SIG-M5 (cell line): Measurements from ENCODE around the gene CHSY3.

Experiments
- DNase-seq: peaks from one replicate; lab custom pipeline; 2025; lab: John Stamatoyannopoulos, UW

Gene CHSY3

DNA sequence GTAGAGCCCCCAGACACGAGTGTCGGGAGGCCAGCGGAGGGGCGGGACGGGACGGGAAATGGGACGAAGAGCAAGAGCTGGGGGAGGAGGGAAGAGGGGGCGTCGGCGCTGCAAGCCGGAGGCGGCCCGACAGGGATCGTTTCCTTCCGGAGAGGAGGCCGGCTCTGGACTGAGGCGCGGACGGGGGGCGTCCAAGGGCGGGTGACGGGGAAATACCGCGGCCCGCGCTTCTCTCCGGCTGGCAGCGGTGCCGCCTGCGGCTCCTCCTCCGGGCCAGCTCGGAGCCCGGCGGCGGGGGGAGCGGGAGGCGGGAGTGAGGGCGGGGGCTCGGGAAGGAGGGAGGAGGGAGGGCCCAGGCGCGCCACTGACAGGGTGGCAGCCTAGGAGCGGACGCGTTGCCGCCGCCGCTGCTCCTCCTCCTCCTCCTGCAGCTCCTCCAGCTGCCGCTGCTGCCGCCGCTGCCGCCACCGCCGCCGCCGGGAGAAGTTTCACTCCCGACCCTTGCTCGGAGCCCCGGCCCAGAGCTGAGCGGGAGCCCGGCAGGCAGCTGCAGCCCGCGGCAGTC, at the start of gene CHSY3:
Gene CHSY3 (plus strand): TSS at position 364 of the 565 bp plus-strand sequence.
- DNase-seq, result no peak

DNA sequence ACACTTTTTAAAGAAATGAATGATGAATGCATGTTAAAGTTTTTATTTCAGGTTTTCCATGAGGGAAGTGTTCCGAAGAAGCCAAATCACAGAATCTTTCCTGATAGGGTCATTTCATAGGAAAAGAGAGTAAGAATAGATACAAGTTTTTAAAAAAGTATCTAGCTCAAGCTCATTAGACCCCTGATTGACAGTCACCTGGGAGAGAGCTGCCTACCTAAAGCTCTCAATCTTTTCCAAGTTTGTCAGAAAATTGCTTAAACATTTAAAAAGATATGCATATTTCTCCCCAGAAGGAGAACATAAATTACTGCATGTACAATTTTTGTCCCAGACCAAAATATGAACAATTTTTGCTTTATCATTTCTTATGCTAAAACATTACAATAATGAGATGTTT, 47.9 kb upstream of the CHSY3 start:
- DNase-seq, result no peak

DNA sequence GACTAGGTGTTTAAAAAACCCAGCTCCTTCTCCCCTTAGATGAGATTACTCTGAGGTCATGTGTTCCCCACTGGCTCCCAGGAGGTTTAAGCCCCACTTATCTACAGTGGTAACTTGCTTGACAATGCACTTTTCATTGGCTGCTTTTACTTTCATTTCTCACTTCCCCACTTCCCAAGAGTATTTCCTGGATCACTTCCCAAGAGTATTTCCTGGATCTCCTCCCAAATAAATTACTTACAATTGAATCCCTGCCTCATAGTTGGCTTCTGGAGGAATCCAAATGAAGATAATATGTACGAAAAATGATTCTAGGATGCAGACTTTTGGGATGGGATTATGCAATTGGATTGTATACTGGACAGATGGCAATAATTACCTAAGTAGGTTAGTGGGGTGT, 47.1 kb upstream of the CHSY3 start:
- no peak for DNase-seq

- DNase-seq, result no peak
These were observed 46.1 kb upstream of the CHSY3 start for GRCh38 chr5:129858131-129858675.

DNA sequence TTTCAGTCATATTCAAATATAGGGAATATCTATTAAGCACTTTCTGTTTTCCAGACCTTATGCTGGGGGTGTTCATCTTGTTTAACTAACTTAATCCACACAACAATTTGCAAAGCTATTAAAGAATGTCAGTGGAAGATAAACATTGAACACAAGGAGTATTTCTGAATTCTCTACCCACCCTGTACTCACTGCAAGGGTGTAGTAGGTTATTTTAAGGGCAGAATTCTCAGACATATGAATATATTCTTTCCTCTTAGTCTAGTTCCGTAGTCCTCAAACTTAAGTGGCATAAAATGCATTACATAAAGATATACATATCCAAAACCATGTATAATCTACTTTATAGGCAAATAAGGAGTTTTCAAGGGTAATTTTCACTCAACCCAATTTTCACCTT, 19.9 kb upstream of the CHSY3 start:
- no peak for DNase-seq

- DNase-seq, result no peak
These were observed 4.8 kb upstream of the CHSY3 start for GRCh38 chr5:129899454-129899853.

GRCh38 chr5:129902816-129903215, 1.4 kb upstream of the CHSY3 start:
- DNase-seq, result no peak

GRCh38 chr5:129903466-129904101, 681 bp upstream of the CHSY3 start:
- no peak for DNase-seq

- no peak for DNase-seq
These were observed 605 bp downstream of the CHSY3 start for GRCh38 chr5:129904667-129905472.

DNA sequence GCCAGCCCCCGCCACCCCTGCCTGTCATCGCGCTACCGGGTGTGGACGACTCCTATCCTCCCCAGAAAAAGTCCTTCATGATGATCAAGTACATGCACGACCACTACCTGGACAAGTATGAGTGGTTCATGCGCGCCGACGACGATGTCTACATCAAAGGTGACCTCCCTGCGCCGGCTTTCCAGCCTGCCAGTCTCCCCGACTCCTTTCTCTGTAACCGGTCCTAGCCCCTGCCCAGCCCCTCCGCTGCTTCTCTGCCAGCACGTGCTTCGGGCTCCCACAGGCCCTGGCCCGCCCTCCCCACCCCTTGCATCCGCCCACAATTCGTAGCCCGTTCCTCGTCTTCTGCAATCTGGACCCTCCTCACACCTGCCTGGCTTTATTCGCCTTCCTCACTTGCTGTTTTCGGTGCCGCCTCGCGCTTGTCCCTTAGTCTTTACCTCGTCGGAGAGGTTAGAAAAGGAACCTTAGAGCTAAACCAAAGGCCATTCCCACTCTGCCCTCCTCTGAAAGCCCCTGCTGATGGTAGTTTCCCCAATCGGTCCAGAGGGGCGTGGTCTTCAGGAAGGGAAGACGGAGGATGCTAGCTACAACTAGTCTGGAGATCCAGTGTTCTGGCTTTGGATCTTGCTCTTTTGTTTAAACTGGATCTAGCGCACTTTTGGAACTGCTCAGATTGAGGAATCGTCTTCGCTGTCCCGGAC, 1.4 kb downstream of the CHSY3 start:
- DNase-seq, result no peak

GRCh38 chr5:129906177-129906887, 2.1 kb downstream of the CHSY3 start:
- no peak for DNase-seq

GRCh38 chr5:129909225-129909624, 5.0 kb downstream of the CHSY3 start:
- no peak for DNase-seq

DNA sequence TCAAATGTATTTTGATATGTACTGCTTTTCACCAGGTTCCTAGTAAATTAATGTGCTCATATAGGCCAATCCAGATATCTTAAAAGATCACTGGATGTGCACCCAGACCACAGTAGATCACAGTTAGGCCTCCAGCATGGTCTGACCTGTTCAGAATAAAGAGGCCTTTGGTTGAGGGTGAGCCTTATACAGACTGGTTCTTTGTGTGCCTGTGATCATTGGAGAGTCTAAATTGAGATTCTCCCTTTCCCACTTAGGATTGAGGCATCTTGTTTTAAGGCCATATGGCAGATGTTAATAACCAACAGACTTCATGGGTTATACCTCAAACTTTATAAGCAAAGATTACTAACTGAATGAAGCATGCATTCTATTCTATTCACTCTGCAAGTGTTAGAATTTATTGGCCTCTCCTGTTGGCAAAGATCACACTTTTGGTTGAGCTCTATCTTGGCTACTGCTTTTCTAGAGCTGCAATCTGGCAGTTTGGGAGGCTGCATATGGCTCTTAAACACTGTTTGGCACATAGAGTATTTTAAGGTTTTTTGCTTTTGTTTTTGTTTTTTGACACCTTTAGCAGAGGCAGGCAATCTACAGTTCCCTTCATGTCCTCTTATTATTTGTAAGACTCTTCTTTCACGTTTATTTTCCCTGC, 8.5 kb downstream of the CHSY3 start:
- DNase-seq, result no peak

GRCh38 chr5:129915415-129915814, 11.2 kb downstream of the CHSY3 start:
- no peak for DNase-seq

- no peak for DNase-seq
These were observed 13.0 kb downstream of the CHSY3 start for GRCh38 chr5:129917224-129917623.

DNA sequence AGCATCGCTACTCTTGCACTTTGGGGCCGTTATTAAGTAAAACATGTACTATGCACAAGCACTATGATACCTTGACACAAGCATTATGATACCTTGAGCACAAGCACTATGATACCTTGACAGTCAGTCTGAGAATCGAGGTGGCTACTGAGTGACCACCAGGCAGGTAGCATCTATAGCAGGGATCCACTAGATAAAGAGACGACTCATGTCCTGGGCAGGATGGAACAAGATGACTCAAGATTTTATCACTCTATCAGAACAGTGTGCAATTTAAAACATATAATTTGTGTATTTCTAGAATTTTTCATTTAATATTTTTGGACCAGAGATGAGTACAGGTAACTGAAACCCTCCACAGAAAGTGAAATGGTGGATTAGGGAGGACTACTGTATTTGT, 16.9 kb downstream of the CHSY3 start:
- no peak for DNase-seq

DNA sequence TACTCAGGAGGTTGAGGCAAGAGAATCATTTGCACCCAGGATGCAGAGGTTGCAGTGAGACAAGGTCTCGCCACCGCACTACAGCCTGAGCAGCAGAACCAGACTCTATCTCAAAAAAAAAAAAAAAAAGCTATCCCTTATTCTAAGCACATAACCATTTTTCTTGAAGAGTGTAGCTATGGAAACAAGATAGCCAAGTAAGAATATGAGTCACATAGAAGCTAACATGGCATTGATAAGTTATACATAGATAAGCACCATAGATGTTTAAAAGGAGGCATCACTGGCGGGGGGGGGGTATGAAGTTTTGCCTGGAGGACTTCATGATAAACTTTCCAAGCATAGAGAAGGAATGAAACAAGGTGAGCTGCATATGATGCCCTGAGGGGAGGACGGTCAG, 26.0 kb downstream of the CHSY3 start:
- no peak for DNase-seq

DNA sequence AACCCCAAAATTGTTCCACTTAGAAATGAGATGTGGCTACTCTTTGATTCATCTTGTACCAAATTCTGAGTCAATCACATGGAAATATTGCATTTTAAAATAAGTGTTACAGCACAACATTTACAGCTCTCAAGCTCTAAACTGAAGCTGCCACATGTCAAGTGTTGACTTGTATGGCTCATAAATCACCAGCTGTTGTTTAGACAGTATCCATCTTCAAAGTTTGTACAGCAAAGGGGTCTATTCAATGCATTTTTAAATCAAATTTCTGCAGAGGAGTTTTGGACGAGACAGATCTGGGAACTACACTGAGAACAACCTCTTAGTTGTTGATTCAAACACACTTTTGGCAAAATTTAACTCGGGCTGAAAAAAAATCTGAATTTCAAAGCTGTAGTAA, 31.4 kb downstream of the CHSY3 start:
- no peak for DNase-seq

DNA sequence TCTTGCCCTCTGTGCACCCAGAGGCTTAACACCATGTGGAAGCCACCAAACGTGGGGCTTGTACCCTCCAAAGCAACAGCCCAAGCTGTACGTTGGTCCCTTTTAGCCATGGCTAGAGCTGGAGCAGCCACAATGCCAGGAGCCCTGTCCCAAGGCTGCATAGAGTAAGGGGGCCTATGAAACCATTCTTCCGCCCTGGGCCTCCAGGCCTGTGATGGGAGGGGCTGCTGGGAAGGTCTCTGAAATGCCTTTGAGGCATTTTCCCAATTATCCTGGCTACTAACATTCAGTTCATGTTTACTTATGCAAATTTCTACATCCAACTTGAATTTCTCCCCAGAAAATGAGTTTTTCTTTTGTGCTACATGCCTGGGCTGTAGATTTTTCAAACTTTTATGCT, 33.8 kb downstream of the CHSY3 start:
- no peak for DNase-seq

DNA sequence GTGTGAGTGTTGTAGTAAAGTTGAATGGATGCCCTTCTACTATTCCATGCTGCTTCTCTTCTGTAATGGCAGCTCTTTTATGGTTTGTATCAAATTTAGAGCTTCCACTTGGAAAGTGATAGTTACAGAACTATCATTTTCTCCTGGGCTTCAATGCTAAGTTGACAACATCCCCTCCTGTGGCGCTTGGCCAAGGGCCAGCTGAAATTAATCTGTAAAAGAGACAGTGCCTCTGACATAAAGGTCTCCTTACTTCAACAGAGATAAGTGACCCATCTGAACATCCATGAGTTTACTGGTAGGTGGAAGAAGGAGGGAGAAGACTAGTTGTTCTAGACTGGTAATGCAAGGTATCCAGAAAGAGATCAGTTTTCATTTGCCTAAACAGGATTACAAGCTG, 39.7 kb downstream of the CHSY3 start:
- no peak for DNase-seq

- DNase-seq, result no peak
These were observed 40.8 kb downstream of the CHSY3 start for GRCh38 chr5:129945028-129945427.
